ENCODE data around the gene ERC1. TPM values are rescaled to one million over a fixed set of nuclear protein-coding genes. Genes with fewer than 3 reads are reported as not detected.

ERC1 gene
- total and polyA plus RNA-seq, 4 donors, result 7.4 to 78.2 (median 39.8) TPM

GRCh38 chr12:1203735-1204019, 212.7 kb downstream of the ERC1 start:
- ATAC-seq (ENCODE audit: insufficient read depth, low FRiP score), result no peak

GRCh38 chr12:1204581-1205121, 213.6 kb downstream of the ERC1 start:
- TF ChIP-seq CTCF (IDR thresholded peaks at IDR 0.05; ENCODE audit: control extremely low read depth, extremely low read depth), result no peak
- Histone ChIP-seq H3K4me1 (ENCODE audit: control insufficient read depth in 5 of 5, insufficient read depth in 5 of 5, low read length in 5 of 5) (peaks cover 0 to 34% (median 2%) of the 10 kb centered on the region in 5 donors), H3K9me3 (ENCODE audit: control insufficient read depth in 4 of 4, insufficient read depth in 3 of 4, low read length in 3 of 4) (no peaks in the 10 kb centered on the region), H3K27ac (ENCODE audit: low read depth in 1 of 2, low read length in 1 of 2) (peak overlapping the region in 1 of 2 donors; percentile 88), H3K36me3 (ENCODE audit: control insufficient read depth in 4 of 4, insufficient read depth in 4 of 4, low read length in 4 of 4) (no peaks in the 10 kb centered on the region), H3K9ac (ENCODE audit: insufficient read depth in 1 of 2, low read length in 2 of 2) (peak overlapping the region in 1 of 2 donors; percentile 72), H3K4me3 (no peak overlapping the region), H3K27me3 (ENCODE audit: control insufficient read depth in 3 of 3, insufficient read depth in 3 of 3, low read length in 2 of 3) (no peaks in the 10 kb centered on the region)
- WGBS, 2 donors, result 23 to 24% methylated on average over 6 of the region's 6 CpGs
- ATAC-seq (ENCODE audit: insufficient read depth, low FRiP score) (no peak), DNase-seq (peak in 2 of 3 donors; percentile 54 to 62)

More at GRCh38 chr12:1203735-1204019, 212.7 kb downstream of the ERC1 start:
- H3K4me1 ChIP-seq (ENCODE audit: control insufficient read depth in 5 of 5, insufficient read depth in 5 of 5, low read length in 5 of 5), result peaks cover 0 to 34% (median 2%) of the 10 kb centered on the region in 5 donors
- DNase-seq, result peak in 2 of 3 donors; percentile 54 to 69
- H3K9me3 ChIP-seq (ENCODE audit: control insufficient read depth in 4 of 4, insufficient read depth in 3 of 4, low read length in 3 of 4), result peaks cover 0 to 3% (median under 1%) of the 10 kb centered on the region in 4 donors
- TF ChIP-seq CTCF (IDR thresholded peaks at IDR 0.05; ENCODE audit: control extremely low read depth, extremely low read depth), result no peak
- peaks cover 0 to under 1% (median under 1%) of the 10 kb centered on the region in 4 donors for H3K36me3 ChIP-seq (ENCODE audit: control insufficient read depth in 4 of 4, insufficient read depth in 4 of 4, low read length in 4 of 4)
- no peaks in the 10 kb centered on the region for H3K27me3 ChIP-seq (ENCODE audit: control insufficient read depth in 3 of 3, insufficient read depth in 3 of 3, low read length in 2 of 3)
- peak overlapping the region in 1 of 2 donors; percentile 44 for H3K9ac ChIP-seq (ENCODE audit: insufficient read depth in 1 of 2, low read length in 2 of 2)
- no peak overlapping the region for H3K4me3 ChIP-seq
- H3K27ac ChIP-seq (ENCODE audit: low read depth in 1 of 2, low read length in 1 of 2), result peak overlapping the region in 1 of 2 donors; percentile 45

GRCh38 chr12:1205512-1206060, 214.6 kb downstream of the ERC1 start:
- Histone ChIP-seq H3K9me3 (ENCODE audit: control insufficient read depth in 4 of 4, insufficient read depth in 3 of 4, low read length in 3 of 4) (no peaks in the 10 kb centered on the region), H3K9ac (ENCODE audit: insufficient read depth in 1 of 2, low read length in 2 of 2) (no peak overlapping the region), H3K4me3 (no peak overlapping the region), H3K36me3 (ENCODE audit: control insufficient read depth in 4 of 4, insufficient read depth in 4 of 4, low read length in 4 of 4) (no peaks in the 10 kb centered on the region), H3K4me1 (ENCODE audit: control insufficient read depth in 5 of 5, insufficient read depth in 5 of 5, low read length in 5 of 5) (peaks cover 0 to 34% (median 2%) of the 10 kb centered on the region in 5 donors), H3K27me3 (ENCODE audit: control insufficient read depth in 3 of 3, insufficient read depth in 3 of 3, low read length in 2 of 3) (no peaks in the 10 kb centered on the region), H3K27ac (ENCODE audit: low read depth in 1 of 2, low read length in 1 of 2) (no peak overlapping the region)
- WGBS, 2 donors, result 70 to 83% methylated on average over 4 of the region's 4 CpGs
- peak in 1 of 3 donors; percentile 31 for DNase-seq
- no peak for TF ChIP-seq CTCF (IDR thresholded peaks at IDR 0.05; ENCODE audit: control extremely low read depth, extremely low read depth)
- no peak for ATAC-seq (ENCODE audit: insufficient read depth, low FRiP score)

Measured in lung (tissue), 12 donors.